ENCODE data around the gene MAST4.

The MAST4 gene

DNA sequence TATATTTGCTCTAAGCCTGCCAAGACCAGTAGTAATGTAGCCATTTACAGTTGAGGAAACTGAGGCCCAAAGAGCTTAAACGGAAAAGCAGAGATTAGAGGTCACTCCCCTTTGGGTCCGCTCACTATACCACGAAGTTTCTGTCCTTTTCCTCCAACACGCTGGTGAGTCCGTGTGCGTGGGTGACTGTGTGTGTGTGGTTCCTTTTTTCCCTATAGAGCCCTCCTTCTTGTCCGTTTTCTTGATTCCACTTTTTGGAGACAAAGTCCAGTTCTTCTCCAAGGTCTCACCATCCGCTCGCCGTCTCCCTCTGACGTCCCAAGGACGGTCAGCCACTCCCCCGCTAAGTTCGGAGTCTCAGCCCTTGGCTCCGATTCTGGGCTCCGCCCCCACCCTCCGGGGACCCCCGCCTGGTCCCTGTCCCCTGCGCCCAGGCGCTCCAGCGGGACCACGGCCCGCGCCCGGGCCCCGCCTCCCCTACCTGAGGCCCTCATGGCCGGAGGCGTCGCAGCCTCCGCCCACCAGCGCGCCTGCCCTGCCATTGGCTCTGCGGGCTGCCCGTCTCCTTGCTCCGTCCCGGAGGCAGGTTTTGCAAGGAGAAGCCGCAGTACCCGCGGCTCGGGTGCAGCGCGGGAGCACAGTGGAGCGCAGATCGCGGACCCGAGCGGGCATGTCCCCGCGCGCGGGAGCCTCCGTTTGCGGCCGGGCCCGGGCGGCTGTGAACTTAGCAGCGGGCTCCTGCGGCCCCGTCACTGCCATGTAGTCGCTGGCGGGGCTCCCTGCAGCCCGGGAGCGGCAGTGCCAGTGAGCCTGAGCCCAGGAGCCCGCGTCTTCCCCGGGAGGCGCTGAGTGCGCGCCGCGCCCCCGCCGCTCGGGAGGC lies at the start of gene MAST4 (continued):
- TF ChIP-seq, protein P1, sequence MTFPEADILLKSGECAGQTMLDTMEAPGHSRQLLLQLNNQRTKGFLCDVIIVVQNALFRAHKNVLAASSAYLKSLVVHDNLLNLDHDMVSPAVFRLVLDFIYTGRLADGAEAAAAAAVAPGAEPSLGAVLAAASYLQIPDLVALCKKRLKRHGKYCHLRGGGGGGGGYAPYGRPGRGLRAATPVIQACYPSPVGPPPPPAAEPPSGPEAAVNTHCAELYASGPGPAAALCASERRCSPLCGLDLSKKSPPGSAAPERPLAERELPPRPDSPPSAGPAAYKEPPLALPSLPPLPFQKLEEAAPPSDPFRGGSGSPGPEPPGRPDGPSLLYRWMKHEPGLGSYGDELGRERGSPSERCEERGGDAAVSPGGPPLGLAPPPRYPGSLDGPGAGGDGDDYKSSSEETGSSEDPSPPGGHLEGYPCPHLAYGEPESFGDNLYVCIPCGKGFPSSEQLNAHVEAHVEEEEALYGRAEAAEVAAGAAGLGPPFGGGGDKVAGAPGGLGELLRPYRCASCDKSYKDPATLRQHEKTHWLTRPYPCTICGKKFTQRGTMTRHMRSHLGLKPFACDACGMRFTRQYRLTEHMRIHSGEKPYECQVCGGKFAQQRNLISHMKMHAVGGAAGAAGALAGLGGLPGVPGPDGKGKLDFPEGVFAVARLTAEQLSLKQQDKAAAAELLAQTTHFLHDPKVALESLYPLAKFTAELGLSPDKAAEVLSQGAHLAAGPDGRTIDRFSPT (tag by site-specific recombination; IDR thresholded peaks at IDR 0.05), result peak; percentile 82
- TF ChIP-seq ZNF366 (tag by site-specific recombination; conservative IDR thresholded peaks at IDR 0.05) (peak; percentile 31; the same call in 1 of the 2 replicates), ZNF792 (tag by site-specific recombination; IDR thresholded peaks at IDR 0.05) (no peak), ZBTB21 (tag by site-specific recombination; IDR thresholded peaks at IDR 0.05) (no peak), ZNF266 (tag by site-specific recombination; IDR thresholded peaks at IDR 0.05; ENCODE audit: low read depth) (no peak), ZNF302 (tag by site-specific recombination; IDR thresholded peaks at IDR 0.05; ENCODE audit: low read depth) (no peak), ZNF837 (tag by site-specific recombination; IDR thresholded peaks at IDR 0.05) (0 out of 2 replicates have a peak, but pooled peaks have one; percentile 17), ZNF585B (tag by site-specific recombination; IDR thresholded peaks at IDR 0.05) (no peak), YY1 (tag by site-specific recombination; IDR thresholded peaks at IDR 0.05) (no peak), ZNF335 (tag by site-specific recombination; conservative IDR thresholded peaks at IDR 0.05) (peak; percentile 71; the same call in 1 of the 2 replicates), SCRT2 (tag by site-specific recombination; IDR thresholded peaks at IDR 0.05) (peak; percentile 33; the same call in 1 of the 2 replicates), ZNF112 (tag by site-specific recombination; IDR thresholded peaks at IDR 0.05) (no peak), ZNF175 (tag by site-specific recombination; IDR thresholded peaks at IDR 0.05) (no peak), ZNF23 (tag by site-specific recombination; IDR thresholded peaks at IDR 0.05; ENCODE audit: borderline replicate concordance) (no peak)
- TF ChIP-seq, protein P2, sequence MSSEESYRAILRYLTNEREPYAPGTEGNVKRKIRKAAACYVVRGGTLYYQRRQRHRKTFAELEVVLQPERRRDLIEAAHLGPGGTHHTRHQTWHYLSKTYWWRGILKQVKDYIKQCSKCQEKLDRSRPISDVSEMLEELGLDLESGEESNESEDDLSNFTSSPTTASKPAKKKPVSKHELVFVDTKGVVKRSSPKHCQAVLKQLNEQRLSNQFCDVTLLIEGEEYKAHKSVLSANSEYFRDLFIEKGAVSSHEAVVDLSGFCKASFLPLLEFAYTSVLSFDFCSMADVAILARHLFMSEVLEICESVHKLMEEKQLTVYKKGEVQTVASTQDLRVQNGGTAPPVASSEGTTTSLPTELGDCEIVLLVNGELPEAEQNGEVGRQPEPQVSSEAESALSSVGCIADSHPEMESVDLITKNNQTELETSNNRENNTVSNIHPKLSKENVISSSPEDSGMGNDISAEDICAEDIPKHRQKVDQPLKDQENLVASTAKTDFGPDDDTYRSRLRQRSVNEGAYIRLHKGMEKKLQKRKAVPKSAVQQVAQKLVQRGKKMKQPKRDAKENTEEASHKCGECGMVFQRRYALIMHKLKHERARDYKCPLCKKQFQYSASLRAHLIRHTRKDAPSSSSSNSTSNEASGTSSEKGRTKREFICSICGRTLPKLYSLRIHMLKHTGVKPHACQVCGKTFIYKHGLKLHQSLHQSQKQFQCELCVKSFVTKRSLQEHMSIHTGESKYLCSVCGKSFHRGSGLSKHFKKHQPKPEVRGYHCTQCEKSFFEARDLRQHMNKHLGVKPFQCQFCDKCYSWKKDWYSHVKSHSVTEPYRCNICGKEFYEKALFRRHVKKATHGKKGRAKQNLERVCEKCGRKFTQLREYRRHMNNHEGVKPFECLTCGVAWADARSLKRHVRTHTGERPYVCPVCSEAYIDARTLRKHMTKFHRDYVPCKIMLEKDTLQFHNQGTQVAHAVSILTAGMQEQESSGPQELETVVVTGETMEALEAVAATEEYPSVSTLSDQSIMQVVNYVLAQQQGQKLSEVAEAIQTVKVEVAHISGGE (tag by site-specific recombination; conservative IDR thresholded peaks at IDR 0.05; ENCODE audit: low read depth), result peak; percentile 25; the same call in 1 of the 2 replicates
- TF ChIP-seq, protein P3, sequence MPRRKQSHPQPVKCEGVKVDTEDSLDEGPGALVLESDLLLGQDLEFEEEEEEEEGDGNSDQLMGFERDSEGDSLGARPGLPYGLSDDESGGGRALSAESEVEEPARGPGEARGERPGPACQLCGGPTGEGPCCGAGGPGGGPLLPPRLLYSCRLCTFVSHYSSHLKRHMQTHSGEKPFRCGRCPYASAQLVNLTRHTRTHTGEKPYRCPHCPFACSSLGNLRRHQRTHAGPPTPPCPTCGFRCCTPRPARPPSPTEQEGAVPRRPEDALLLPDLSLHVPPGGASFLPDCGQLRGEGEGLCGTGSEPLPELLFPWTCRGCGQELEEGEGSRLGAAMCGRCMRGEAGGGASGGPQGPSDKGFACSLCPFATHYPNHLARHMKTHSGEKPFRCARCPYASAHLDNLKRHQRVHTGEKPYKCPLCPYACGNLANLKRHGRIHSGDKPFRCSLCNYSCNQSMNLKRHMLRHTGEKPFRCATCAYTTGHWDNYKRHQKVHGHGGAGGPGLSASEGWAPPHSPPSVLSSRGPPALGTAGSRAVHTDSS (tag by site-specific recombination; IDR thresholded peaks at IDR 0.05), result no peak
- TF ChIP-seq, protein P4, sequence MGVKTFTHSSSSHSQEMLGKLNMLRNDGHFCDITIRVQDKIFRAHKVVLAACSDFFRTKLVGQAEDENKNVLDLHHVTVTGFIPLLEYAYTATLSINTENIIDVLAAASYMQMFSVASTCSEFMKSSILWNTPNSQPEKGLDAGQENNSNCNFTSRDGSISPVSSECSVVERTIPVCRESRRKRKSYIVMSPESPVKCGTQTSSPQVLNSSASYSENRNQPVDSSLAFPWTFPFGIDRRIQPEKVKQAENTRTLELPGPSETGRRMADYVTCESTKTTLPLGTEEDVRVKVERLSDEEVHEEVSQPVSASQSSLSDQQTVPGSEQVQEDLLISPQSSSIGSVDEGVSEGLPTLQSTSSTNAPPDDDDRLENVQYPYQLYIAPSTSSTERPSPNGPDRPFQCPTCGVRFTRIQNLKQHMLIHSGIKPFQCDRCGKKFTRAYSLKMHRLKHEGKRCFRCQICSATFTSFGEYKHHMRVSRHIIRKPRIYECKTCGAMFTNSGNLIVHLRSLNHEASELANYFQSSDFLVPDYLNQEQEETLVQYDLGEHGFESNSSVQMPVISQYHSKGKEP (tag by site-specific recombination; IDR thresholded peaks at IDR 0.05), result peak; percentile 75; the same call in 1 of the 2 replicates
- TF ChIP-seq, protein P5, sequence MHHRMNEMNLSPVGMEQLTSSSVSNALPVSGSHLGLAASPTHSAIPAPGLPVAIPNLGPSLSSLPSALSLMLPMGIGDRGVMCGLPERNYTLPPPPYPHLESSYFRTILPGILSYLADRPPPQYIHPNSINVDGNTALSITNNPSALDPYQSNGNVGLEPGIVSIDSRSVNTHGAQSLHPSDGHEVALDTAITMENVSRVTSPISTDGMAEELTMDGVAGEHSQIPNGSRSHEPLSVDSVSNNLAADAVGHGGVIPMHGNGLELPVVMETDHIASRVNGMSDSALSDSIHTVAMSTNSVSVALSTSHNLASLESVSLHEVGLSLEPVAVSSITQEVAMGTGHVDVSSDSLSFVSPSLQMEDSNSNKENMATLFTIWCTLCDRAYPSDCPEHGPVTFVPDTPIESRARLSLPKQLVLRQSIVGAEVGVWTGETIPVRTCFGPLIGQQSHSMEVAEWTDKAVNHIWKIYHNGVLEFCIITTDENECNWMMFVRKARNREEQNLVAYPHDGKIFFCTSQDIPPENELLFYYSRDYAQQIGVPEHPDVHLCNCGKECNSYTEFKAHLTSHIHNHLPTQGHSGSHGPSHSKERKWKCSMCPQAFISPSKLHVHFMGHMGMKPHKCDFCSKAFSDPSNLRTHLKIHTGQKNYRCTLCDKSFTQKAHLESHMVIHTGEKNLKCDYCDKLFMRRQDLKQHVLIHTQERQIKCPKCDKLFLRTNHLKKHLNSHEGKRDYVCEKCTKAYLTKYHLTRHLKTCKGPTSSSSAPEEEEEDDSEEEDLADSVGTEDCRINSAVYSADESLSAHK (tag by site-specific recombination; IDR thresholded peaks at IDR 0.05), result no peak
- TF ChIP-seq, protein P6, sequence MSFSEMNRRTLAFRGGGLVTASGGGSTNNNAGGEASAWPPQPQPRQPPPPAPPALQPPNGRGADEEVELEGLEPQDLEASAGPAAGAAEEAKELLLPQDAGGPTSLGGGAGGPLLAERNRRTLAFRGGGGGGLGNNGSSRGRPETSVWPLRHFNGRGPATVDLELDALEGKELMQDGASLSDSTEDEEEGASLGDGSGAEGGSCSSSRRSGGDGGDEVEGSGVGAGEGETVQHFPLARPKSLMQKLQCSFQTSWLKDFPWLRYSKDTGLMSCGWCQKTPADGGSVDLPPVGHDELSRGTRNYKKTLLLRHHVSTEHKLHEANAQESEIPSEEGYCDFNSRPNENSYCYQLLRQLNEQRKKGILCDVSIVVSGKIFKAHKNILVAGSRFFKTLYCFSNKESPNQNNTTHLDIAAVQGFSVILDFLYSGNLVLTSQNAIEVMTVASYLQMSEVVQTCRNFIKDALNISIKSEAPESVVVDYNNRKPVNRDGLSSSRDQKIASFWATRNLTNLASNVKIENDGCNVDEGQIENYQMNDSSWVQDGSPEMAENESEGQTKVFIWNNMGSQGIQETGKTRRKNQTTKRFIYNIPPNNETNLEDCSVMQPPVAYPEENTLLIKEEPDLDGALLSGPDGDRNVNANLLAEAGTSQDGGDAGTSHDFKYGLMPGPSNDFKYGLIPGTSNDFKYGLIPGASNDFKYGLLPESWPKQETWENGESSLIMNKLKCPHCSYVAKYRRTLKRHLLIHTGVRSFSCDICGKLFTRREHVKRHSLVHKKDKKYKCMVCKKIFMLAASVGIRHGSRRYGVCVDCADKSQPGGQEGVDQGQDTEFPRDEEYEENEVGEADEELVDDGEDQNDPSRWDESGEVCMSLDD (tag by site-specific recombination; IDR thresholded peaks at IDR 0.05), result no peak
- TF ChIP-seq, protein P7, sequence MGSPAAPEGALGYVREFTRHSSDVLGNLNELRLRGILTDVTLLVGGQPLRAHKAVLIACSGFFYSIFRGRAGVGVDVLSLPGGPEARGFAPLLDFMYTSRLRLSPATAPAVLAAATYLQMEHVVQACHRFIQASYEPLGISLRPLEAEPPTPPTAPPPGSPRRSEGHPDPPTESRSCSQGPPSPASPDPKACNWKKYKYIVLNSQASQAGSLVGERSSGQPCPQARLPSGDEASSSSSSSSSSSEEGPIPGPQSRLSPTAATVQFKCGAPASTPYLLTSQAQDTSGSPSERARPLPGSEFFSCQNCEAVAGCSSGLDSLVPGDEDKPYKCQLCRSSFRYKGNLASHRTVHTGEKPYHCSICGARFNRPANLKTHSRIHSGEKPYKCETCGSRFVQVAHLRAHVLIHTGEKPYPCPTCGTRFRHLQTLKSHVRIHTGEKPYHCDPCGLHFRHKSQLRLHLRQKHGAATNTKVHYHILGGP (tag by site-specific recombination; IDR thresholded peaks at IDR 0.05), result no peak
